Measurements from ENCODE around the gene AGTPBP1.

GRCh38 chr9:85716031-85716877 is 25.5 kb downstream of the AGTPBP1 start:
- TF ChIP-seq CTCF (IDR thresholded peaks at IDR 0.05; ENCODE audit: low read length) (0 out of 2 replicates have a peak, but pooled peaks have one; percentile 6), EZH2phosphoT487 (IDR thresholded peaks at IDR 0.05; ENCODE audit: low read length) (no peak)

All from MM.1S (cell line).